WTC11 (cell line): ENCODE data around the gene SP3. TPM values are rescaled to one million over a fixed set of nuclear protein-coding genes. Genes with fewer than 3 reads are reported as not detected.

Experiments
- ATAC-seq: fragments of 200-7000 bp; cut with Tn5 transposase; 2 replicates; pipeline ENCODE4 v1.10.0; 2021; ENCODE audit warnings: mild to moderate bottlenecking, moderate library complexity
- CTCF ChIA-PET: fragments of 300-600 bp; sonication (Branson Sonifier 250); formaldehyde crosslinking; loops from one replicate; lab custom pipeline; 2021; ENCODE audit warnings: antibody characterized with exemption; lab: Charles Lee
- POLR2A ChIA-PET: fragments of 350-600 bp; sonication (Branson Sonifier 250); formaldehyde crosslinking; loops from one replicate; lab custom pipeline; 2021; ENCODE audit warnings: antibody characterized with exemption; lab: Charles Lee
- DNase-seq: peaks from one replicate; pipeline ENCODE4 v3.0.0; 2021; ENCODE audit warnings: low spot score
- H3K27ac Mint-ChIP-seq: 2 replicates; pipeline ENCODE4 v1.8.0; 2021; ENCODE audit warnings: mixed read lengths
- H3K27me3 Mint-ChIP-seq: 2 replicates; pipeline ENCODE4 v1.8.0; 2021; ENCODE audit warnings: low read depth, mild to moderate bottlenecking, moderate library complexity, mixed read lengths
- H3K36me3 Mint-ChIP-seq: 2 replicates; pipeline ENCODE4 v1.8.0; 2021; ENCODE audit warnings: mixed read lengths
- H3K4me1 Mint-ChIP-seq: 2 replicates; pipeline ENCODE4 v1.8.0; 2022; ENCODE audit warnings: mixed read lengths
- H3K4me3 Mint-ChIP-seq: 2 replicates; pipeline ENCODE4 v1.8.0; 2021; ENCODE audit warnings: mild to moderate bottlenecking, moderate library complexity, mixed read lengths
- H3K9me3 Mint-ChIP-seq: 2 replicates; pipeline ENCODE4 v1.8.0; 2021; ENCODE audit warnings: mixed read lengths
- ATF1 ChIP-seq: sonication (generic); formaldehyde crosslinking; IDR thresholded peaks from 2 replicates; pipeline ENCODE4 v1.8.1; 2023; ENCODE audit warnings: mild to moderate bottlenecking, moderate library complexity, missing genetic modification reagents
- ELF4 ChIP-seq: sonication (generic); formaldehyde crosslinking; IDR thresholded peaks from 2 replicates; pipeline ENCODE4 v1.8.1; 2022; ENCODE audit warnings: low read depth, mild to moderate bottlenecking, moderate library complexity, missing genetic modification reagents
- ESRRA ChIP-seq: sonication (generic); formaldehyde crosslinking; IDR thresholded peaks from 2 replicates; pipeline ENCODE4 v1.8.1; 2022; ENCODE audit warnings: mild to moderate bottlenecking, missing genetic modification reagents, borderline replicate concordance
- ETV6 ChIP-seq: sonication (generic); formaldehyde crosslinking; IDR thresholded peaks from 2 replicates; pipeline ENCODE4 v1.8.1; 2022; ENCODE audit warnings: mild to moderate bottlenecking, missing genetic modification reagents
- IRF2 ChIP-seq: sonication (generic); formaldehyde crosslinking; IDR thresholded peaks from 2 replicates; pipeline ENCODE4 v1.8.0; 2022; ENCODE audit warnings: low read depth, missing genetic modification reagents, borderline replicate concordance
- NR1H2 ChIP-seq: sonication (generic); formaldehyde crosslinking; IDR thresholded peaks from 2 replicates; pipeline ENCODE4 v1.9.0; 2021; ENCODE audit warnings: mild to moderate bottlenecking, moderate library complexity, missing genetic modification reagents
- NR2C2 ChIP-seq: sonication (generic); formaldehyde crosslinking; IDR thresholded peaks from 2 replicates; pipeline ENCODE4 v1.8.0; 2022; ENCODE audit warnings: mild to moderate bottlenecking, missing genetic modification reagents
- OVOL2 ChIP-seq: fragments of 250-450 bp; sonication (Bioruptor Pico); IDR thresholded peaks from 2 replicates; pipeline ENCODE4 v1.9.0; 2021; ENCODE audit warnings: mild to moderate bottlenecking, borderline replicate concordance
- ZNF232 ChIP-seq: sonication (generic); formaldehyde crosslinking; IDR thresholded peaks from 2 replicates; pipeline ENCODE4 v1.8.0; 2022; ENCODE audit warnings: mild to moderate bottlenecking, missing genetic modification reagents
- ZNF396 ChIP-seq: fragments of 250-450 bp; sonication (Bioruptor Pico); IDR thresholded peaks from 2 replicates; pipeline ENCODE4 v1.8.0; 2021; ENCODE audit warnings: mild to moderate bottlenecking, moderate library complexity, borderline replicate concordance
- total RNA-seq: library from RNA; stranded (reverse); gene quantifications from 3 replicates; pipeline ENCODE4 v1.2.3, GENCODE V29; 2021
- TF ChIP-seq, protein P1 (sequence below): sonication (generic); formaldehyde crosslinking; IDR thresholded peaks from 2 replicates; pipeline ENCODE4 v1.8.1; 2022; ENCODE audit warnings: mild to moderate bottlenecking, missing genetic modification reagents, moderate library complexity, borderline replicate concordance
- TF ChIP-seq, protein P2 (sequence below): sonication (generic); formaldehyde crosslinking; IDR thresholded peaks from 2 replicates; pipeline ENCODE4 v1.8.1; 2023; ENCODE audit warnings: mild to moderate bottlenecking, missing genetic modification reagents, moderate library complexity
- TF ChIP-seq, protein P3 (sequence below): sonication (generic); formaldehyde crosslinking; IDR thresholded peaks from 2 replicates; pipeline ENCODE4 v1.8.1; 2023; ENCODE audit warnings: mild to moderate bottlenecking, missing genetic modification reagents
- TF ChIP-seq, protein P4 (sequence below): sonication (generic); formaldehyde crosslinking; conservative IDR thresholded peaks from 2 replicates; pipeline ENCODE4 v1.8.1; 2023; ENCODE audit warnings: mild to moderate bottlenecking, low read depth, missing genetic modification reagents, moderate library complexity
- TF ChIP-seq, protein P5 (sequence below): fragments of 250-450 bp; sonication (Bioruptor Pico); conservative IDR thresholded peaks from 2 replicates; pipeline ENCODE4 v1.9.0; 2021; ENCODE audit warnings: mild to moderate bottlenecking
- TF ChIP-seq, protein P6 (sequence below): fragments of 250-450 bp; sonication (Bioruptor Pico); IDR thresholded peaks from 2 replicates; pipeline ENCODE4 v2.1.2; 2022; ENCODE audit warnings: mild to moderate bottlenecking, moderate library complexity
- TF ChIP-seq, protein P7 (sequence below): sonication (generic); formaldehyde crosslinking; IDR thresholded peaks from 2 replicates; pipeline ENCODE4 v1.8.0; 2023; ENCODE audit warnings: missing genetic modification reagents
- TF ChIP-seq, protein P8 (sequence below): sonication (generic); formaldehyde crosslinking; IDR thresholded peaks from 2 replicates; pipeline ENCODE4 v1.8.0; 2022; ENCODE audit warnings: mild to moderate bottlenecking, missing genetic modification reagents
- TF ChIP-seq, protein P9 (sequence below): sonication (generic); formaldehyde crosslinking; IDR thresholded peaks from 2 replicates; pipeline ENCODE4 v1.8.1; 2022; ENCODE audit warnings: low read depth, mild to moderate bottlenecking, moderate library complexity, missing genetic modification reagents, borderline replicate concordance

The SP3 gene
- total RNA-seq, 1 experiment from 2014 or later = 88.5 TPM

DNA sequence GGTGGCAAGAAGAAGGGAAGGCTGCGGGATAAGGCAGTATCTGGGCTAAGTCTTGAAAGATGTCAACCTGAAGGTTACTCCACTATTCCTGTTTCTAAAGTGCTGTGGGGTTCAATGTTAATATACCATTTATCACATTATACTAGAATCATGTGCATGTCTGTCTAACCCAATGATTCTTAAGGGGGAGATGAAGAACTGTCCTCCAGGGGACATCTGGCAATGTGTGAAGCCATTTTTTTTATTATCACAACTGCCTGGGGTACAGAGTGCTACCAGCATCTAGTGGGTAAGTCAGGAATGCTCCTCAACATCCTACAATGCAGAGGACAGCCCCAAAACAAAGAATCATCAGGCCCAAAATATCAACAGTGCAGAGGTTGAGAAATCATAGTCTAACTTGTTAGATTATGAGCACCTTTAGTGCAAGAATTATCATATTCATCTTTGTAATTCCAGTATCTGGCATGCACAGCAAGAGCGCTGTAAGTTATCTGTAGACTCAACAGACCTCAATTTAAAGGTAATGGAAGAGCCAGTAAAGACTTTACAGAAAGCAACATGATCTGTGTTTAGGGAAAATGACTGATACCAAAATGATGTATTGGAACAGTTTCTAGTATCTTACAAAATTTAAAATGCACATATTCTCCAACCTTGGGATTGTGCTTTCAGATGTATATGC is 26.3 kb downstream of the SP3 start (continued):
- TF ChIP-seq, protein P1, sequence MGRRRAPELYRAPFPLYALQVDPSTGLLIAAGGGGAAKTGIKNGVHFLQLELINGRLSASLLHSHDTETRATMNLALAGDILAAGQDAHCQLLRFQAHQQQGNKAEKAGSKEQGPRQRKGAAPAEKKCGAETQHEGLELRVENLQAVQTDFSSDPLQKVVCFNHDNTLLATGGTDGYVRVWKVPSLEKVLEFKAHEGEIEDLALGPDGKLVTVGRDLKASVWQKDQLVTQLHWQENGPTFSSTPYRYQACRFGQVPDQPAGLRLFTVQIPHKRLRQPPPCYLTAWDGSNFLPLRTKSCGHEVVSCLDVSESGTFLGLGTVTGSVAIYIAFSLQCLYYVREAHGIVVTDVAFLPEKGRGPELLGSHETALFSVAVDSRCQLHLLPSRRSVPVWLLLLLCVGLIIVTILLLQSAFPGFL (CRISPR knock-in tag) = no peak
- TF ChIP-seq, protein P2, sequence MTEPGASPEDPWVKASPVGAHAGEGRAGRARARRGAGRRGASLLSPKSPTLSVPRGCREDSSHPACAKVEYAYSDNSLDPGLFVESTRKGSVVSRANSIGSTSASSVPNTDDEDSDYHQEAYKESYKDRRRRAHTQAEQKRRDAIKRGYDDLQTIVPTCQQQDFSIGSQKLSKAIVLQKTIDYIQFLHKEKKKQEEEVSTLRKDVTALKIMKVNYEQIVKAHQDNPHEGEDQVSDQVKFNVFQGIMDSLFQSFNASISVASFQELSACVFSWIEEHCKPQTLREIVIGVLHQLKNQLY = no peak
- TF ChIP-seq, protein P3, sequence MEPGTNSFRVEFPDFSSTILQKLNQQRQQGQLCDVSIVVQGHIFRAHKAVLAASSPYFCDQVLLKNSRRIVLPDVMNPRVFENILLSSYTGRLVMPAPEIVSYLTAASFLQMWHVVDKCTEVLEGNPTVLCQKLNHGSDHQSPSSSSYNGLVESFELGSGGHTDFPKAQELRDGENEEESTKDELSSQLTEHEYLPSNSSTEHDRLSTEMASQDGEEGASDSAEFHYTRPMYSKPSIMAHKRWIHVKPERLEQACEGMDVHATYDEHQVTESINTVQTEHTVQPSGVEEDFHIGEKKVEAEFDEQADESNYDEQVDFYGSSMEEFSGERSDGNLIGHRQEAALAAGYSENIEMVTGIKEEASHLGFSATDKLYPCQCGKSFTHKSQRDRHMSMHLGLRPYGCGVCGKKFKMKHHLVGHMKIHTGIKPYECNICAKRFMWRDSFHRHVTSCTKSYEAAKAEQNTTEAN (CRISPR knock-in tag) = no peak
- no peak for TF ChIP-seq ATF1
- TF ChIP-seq, protein P4, sequence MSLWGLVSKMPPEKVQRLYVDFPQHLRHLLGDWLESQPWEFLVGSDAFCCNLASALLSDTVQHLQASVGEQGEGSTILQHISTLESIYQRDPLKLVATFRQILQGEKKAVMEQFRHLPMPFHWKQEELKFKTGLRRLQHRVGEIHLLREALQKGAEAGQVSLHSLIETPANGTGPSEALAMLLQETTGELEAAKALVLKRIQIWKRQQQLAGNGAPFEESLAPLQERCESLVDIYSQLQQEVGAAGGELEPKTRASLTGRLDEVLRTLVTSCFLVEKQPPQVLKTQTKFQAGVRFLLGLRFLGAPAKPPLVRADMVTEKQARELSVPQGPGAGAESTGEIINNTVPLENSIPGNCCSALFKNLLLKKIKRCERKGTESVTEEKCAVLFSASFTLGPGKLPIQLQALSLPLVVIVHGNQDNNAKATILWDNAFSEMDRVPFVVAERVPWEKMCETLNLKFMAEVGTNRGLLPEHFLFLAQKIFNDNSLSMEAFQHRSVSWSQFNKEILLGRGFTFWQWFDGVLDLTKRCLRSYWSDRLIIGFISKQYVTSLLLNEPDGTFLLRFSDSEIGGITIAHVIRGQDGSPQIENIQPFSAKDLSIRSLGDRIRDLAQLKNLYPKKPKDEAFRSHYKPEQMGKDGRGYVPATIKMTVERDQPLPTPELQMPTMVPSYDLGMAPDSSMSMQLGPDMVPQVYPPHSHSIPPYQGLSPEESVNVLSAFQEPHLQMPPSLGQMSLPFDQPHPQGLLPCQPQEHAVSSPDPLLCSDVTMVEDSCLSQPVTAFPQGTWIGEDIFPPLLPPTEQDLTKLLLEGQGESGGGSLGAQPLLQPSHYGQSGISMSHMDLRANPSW (CRISPR knock-in tag) = no peak
- TF ChIP-seq, protein P5, sequence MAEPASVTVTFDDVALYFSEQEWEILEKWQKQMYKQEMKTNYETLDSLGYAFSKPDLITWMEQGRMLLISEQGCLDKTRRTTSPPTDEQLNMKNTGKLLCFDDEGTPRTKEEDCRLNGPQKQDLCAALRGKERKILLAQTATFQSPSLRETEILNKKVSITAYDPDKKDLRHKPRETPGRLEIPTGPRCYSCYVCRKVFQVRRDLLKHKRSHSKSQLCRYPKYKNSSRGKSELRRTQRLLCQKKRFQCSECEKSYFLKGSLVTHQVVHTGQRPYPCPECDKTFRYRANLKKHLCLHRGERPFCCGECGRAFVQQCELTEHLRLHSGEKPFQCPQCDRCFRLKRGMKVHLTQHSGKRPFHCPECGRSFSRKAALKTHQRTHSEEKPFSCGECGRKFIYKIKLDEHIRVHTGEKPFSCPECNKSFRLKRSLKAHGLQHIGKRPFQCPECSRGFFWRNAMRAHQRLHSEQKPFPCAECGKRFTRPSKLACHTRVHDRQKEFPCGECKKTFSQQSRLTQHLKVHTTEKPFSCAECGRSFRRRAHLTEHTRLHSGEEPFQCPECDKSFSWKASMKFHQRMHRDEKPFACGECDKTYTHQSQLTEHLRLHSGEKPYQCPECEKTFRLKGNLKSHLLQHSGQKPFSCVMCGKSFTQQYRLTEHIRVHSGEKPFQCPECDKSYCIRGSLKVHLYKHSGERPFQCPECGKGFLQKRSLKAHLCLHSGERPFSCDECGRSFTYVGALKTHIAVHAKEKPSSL = no peak
- TF ChIP-seq ESRRA (CRISPR knock-in tag) = no peak

DNA sequence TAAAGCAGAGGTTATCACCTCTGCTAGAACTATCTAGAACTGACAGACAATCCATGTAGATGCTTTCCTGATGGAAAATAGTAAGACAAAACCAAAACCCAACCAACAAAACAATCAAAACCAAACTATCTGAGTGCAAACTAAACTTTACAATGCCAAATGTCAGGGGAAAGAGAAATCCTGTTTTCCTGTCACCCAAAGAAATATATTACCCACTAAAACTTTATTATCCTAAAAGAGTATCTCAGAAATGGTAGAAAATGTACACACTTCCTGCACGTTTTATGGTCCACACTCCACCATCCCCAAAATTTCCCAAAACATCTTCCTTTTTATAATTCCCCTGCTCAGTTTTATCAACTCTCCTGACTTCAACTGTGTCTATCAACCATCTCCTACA is 29.9 kb downstream of the SP3 start:
- peaks cover 23% of the 10 kb centered on the region for H3K4me1 Mint-ChIP-seq
- no peaks in the 10 kb centered on the region for H3K27me3 Mint-ChIP-seq
- H3K27ac Mint-ChIP-seq = no peak overlapping the region
- no peak overlapping the region for H3K4me3 Mint-ChIP-seq
- no peak for TF ChIP-seq IRF2 (CRISPR knock-in tag)
- TF ChIP-seq OVOL2 (CRISPR knock-in tag) = no peak
- TF ChIP-seq, protein P6, sequence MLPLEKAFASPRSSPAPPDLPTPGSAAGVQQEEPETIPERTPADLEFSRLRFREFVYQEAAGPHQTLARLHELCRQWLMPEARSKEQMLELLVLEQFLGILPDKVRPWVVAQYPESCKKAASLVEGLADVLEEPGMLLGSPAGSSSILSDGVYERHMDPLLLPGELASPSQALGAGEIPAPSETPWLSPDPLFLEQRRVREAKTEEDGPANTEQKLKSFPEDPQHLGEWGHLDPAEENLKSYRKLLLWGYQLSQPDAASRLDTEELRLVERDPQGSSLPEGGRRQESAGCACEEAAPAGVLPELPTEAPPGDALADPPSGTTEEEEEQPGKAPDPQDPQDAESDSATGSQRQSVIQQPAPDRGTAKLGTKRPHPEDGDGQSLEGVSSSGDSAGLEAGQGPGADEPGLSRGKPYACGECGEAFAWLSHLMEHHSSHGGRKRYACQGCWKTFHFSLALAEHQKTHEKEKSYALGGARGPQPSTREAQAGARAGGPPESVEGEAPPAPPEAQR (CRISPR knock-in tag) = no peak
- TF ChIP-seq ETV6 = no peak
- TF ChIP-seq ZNF396 = no peak
- TF ChIP-seq, protein P7, sequence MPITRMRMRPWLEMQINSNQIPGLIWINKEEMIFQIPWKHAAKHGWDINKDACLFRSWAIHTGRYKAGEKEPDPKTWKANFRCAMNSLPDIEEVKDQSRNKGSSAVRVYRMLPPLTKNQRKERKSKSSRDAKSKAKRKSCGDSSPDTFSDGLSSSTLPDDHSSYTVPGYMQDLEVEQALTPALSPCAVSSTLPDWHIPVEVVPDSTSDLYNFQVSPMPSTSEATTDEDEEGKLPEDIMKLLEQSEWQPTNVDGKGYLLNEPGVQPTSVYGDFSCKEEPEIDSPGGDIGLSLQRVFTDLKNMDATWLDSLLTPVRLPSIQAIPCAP = no peak
- no peak for TF ChIP-seq NR1H2
- TF ChIP-seq, protein P8, sequence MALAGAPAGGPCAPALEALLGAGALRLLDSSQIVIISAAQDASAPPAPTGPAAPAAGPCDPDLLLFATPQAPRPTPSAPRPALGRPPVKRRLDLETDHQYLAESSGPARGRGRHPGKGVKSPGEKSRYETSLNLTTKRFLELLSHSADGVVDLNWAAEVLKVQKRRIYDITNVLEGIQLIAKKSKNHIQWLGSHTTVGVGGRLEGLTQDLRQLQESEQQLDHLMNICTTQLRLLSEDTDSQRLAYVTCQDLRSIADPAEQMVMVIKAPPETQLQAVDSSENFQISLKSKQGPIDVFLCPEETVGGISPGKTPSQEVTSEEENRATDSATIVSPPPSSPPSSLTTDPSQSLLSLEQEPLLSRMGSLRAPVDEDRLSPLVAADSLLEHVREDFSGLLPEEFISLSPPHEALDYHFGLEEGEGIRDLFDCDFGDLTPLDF = no peak
- no peak for TF ChIP-seq ELF4 (CRISPR knock-in tag)
- TF ChIP-seq, protein P9, sequence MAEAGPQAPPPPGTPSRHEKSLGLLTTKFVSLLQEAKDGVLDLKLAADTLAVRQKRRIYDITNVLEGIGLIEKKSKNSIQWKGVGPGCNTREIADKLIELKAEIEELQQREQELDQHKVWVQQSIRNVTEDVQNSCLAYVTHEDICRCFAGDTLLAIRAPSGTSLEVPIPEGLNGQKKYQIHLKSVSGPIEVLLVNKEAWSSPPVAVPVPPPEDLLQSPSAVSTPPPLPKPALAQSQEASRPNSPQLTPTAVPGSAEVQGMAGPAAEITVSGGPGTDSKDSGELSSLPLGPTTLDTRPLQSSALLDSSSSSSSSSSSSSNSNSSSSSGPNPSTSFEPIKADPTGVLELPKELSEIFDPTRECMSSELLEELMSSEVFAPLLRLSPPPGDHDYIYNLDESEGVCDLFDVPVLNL (CRISPR knock-in tag) = no peak
- no peak for TF ChIP-seq ZNF232
- no peak for TF ChIP-seq NR2C2
- TF ChIP-seq, all 79 proteins: peak for 0
- no peak for DNase-seq
- Mint-ChIP-seq H3K9me3 (no peaks in the 10 kb centered on the region), H3K36me3 (peaks cover 6% of the 10 kb centered on the region)
- POLR2A ChIA-PET = no interaction called here
- ATAC-seq = no peak
- CTCF ChIA-PET = no interaction called here
